HG03025 (cell line): ENCODE results near the gene SIK3.
"Not testable (repeated sequence)": the region's sequence is repeated elsewhere in the genome, so short reads cannot be mapped to it uniquely, and the experiment has no call there.

Source experiments
- ATAC-seq: cut with Tn5 transposase; IDR thresholded peaks from one replicate; pipeline ENCODE4 v1.9.1; 2021; ENCODE audit warnings: mild to moderate bottlenecking, moderate library complexity; ENCODE audit not compliant: unreplicated experiment, low FRiP score

Gene SIK3

GRCh38 chr11:117052196-117053149, 45.8 kb downstream of the SIK3 start:
- ATAC-seq: no peak

GRCh38 chr11:117050121-117050520, 48.1 kb downstream of the SIK3 start:
- not testable (repeated sequence) for ATAC-seq

GRCh38 chr11:117046627-117047026, 51.6 kb downstream of the SIK3 start:
- not testable (repeated sequence) for ATAC-seq

GRCh38 chr11:117045956-117046355, 52.3 kb downstream of the SIK3 start:
- no peak for ATAC-seq

- ATAC-seq: no peak
Observed at GRCh38 chr11:117045196-117045595, 53.0 kb downstream of the SIK3 start.

GRCh38 chr11:117044287-117045035, 53.8 kb downstream of the SIK3 start:
- ATAC-seq: no peak

GRCh38 chr11:117042689-117043088, 55.5 kb downstream of the SIK3 start:
- no peak for ATAC-seq

- no peak for ATAC-seq
Observed at GRCh38 chr11:117039900-117040299, 58.3 kb downstream of the SIK3 start.

GRCh38 chr11:117039270-117039669, 59.0 kb downstream of the SIK3 start:
- ATAC-seq: no peak

GRCh38 chr11:117037975-117038350, 60.3 kb downstream of the SIK3 start:
- ATAC-seq: no peak

- ATAC-seq: no peak
Observed at GRCh38 chr11:117037279-117037974, 60.8 kb downstream of the SIK3 start.

- no peak for ATAC-seq
Observed at GRCh38 chr11:117034901-117035300, 63.3 kb downstream of the SIK3 start.

GRCh38 chr11:117026593-117027330, 71.5 kb downstream of the SIK3 start:
- no peak for ATAC-seq

GRCh38 chr11:117023707-117024106, 74.5 kb downstream of the SIK3 start:
- ATAC-seq: not testable (repeated sequence)

GRCh38 chr11:117023178-117023577, 75.0 kb downstream of the SIK3 start:
- ATAC-seq: no peak

- ATAC-seq: no peak
Observed at GRCh38 chr11:117022526-117022925, 75.7 kb downstream of the SIK3 start.

- no peak for ATAC-seq
Observed at GRCh38 chr11:117020869-117021564, 77.2 kb downstream of the SIK3 start.

GRCh38 chr11:117020287-117020686, 77.9 kb downstream of the SIK3 start:
- ATAC-seq: no peak

- no peak for ATAC-seq
Observed at GRCh38 chr11:117019871-117020270, 78.4 kb downstream of the SIK3 start.

- no peak for ATAC-seq
Observed at GRCh38 chr11:117017456-117017855, 80.8 kb downstream of the SIK3 start.
